IMR-90 (cell line): ENCODE data around the gene ZFYVE28. TPM values are rescaled to one million over a fixed set of nuclear protein-coding genes. Genes with fewer than 3 reads are reported as not detected.

ENCODE experiments used
- CHD1 ChIP-seq: IDR thresholded peaks from 2 replicates; pipeline ENCODE4 v1.6.1; 2012; ENCODE audit warnings: low read depth, low read length, improper control_type of control experiment
- CTCF ChIP-seq: conservative IDR thresholded peaks from 2 replicates; pipeline ENCODE4 v1.5.1; 2012; ENCODE audit warnings: mild to moderate bottlenecking, low read depth, low read length, improper control_type of control experiment
- FOS ChIP-seq: fragments of 150-350 bp; IDR thresholded peaks from 2 replicates; pipeline ENCODE4 v1.6.1; 2016; ENCODE audit warnings: low read depth, low read length
- MAFK ChIP-seq: IDR thresholded peaks from 2 replicates; pipeline ENCODE4 v1.6.1; 2012; ENCODE audit warnings: low read depth, low read length, improper control_type of control experiment
- MXI1 ChIP-seq: IDR thresholded peaks from 2 replicates; pipeline ENCODE4 v1.6.1; 2012; ENCODE audit warnings: low read depth, mild to moderate bottlenecking, low read length, moderate library complexity, borderline replicate concordance
- RAD21 ChIP-seq: IDR thresholded peaks from 2 replicates; pipeline ENCODE4 v1.6.1; 2012; ENCODE audit warnings: low read length, improper control_type of control experiment
- RCOR1 ChIP-seq: IDR thresholded peaks from 2 replicates; pipeline ENCODE4 v1.6.1; 2012; ENCODE audit warnings: mild to moderate bottlenecking, low read length, improper control_type of control experiment; ENCODE audit not compliant: insufficient replicate concordance
- SMC3 ChIP-seq: fragments of 150-350 bp; IDR thresholded peaks from 2 replicates; pipeline ENCODE4 v1.6.1; 2016; ENCODE audit warnings: low read depth, mild to moderate bottlenecking, antibody characterized with exemption, low read length, moderate library complexity
- polyA plus RNA-seq, 3 experiments: library from polyadenylated mRNA; depleted of rRNA; stranded (reverse); fragments of >200 nt; gene quantifications; 2 replicates each; pipeline ENCODE4 v1.2.3, GENCODE V29; 2012; ENCODE audit warnings: low replicate concordance in 1 of 3
- total RNA-seq: library from RNA; depleted of rRNA; stranded (reverse); fragments of >200 nt; gene quantifications from 2 replicates; pipeline ENCODE4 v1.2.3, GENCODE V29; 2012

The ZFYVE28 gene
- total and polyA plus RNA-seq, 2 of the 4 experiments (the other 2 are of a cell fraction), result 0.36 to 1.2 TPM

GRCh38 chr4:2259541-2260343 lies 158.7 kb downstream of the ZFYVE28 start (continued):
- TF ChIP-seq CTCF (no peak), SMC3 (no peak), RAD21 (no peak), MXI1 (no peak), MAFK (no peak), FOS (no peak), RCOR1 (no peak), CHD1 (no peak)
